GM21381 (cell line): ENCODE measurements around the gene STK32B.
"Not testable (repeated sequence)": the region's sequence is repeated elsewhere in the genome, so short reads cannot be mapped to it uniquely, and the experiment has no call there.

ENCODE experiments used
- ATAC-seq: cut with Tn5 transposase; IDR thresholded peaks from one replicate; pipeline ENCODE4 v1.9.1; 2021; ENCODE audit warnings: mild to moderate bottlenecking, moderate library complexity; ENCODE audit not compliant: unreplicated experiment

STK32B gene

GRCh38 chr4:5200513-5200912 lies 149.2 kb downstream of the STK32B start:
- ATAC-seq = no peak

- no peak for ATAC-seq
These were observed 152.2 kb downstream of the STK32B start for GRCh38 chr4:5203309-5203992.

GRCh38 chr4:5203993-5204310 lies 152.7 kb downstream of the STK32B start:
- no peak for ATAC-seq

GRCh38 chr4:5204781-5205180 lies 153.5 kb downstream of the STK32B start:
- ATAC-seq = no peak

- ATAC-seq = no peak
These were observed 154.9 kb downstream of the STK32B start for GRCh38 chr4:5206016-5206790.

- ATAC-seq = no peak
These were observed 158.6 kb downstream of the STK32B start for GRCh38 chr4:5209862-5210261.

GRCh38 chr4:5211282-5211839 lies 160.1 kb downstream of the STK32B start:
- no peak for ATAC-seq

GRCh38 chr4:5212255-5213013 lies 161.2 kb downstream of the STK32B start:
- ATAC-seq = no peak

GRCh38 chr4:5213087-5213595 lies 161.9 kb downstream of the STK32B start:
- no peak for ATAC-seq

- ATAC-seq = no peak
These were observed 164.0 kb downstream of the STK32B start for GRCh38 chr4:5215321-5215720.

GRCh38 chr4:5217421-5217820 lies 166.1 kb downstream of the STK32B start:
- no peak for ATAC-seq

GRCh38 chr4:5218376-5219069 lies 167.2 kb downstream of the STK32B start:
- ATAC-seq = no peak

- no peak for ATAC-seq
These were observed 168.7 kb downstream of the STK32B start for GRCh38 chr4:5220028-5220427.

GRCh38 chr4:5222047-5222446 lies 170.8 kb downstream of the STK32B start:
- ATAC-seq = no peak

- ATAC-seq = no peak
These were observed 171.7 kb downstream of the STK32B start for GRCh38 chr4:5222951-5223350.

- no peak for ATAC-seq
These were observed 173.1 kb downstream of the STK32B start for GRCh38 chr4:5224340-5224739.

- no peak for ATAC-seq
These were observed 181.3 kb downstream of the STK32B start for GRCh38 chr4:5232549-5232948.

GRCh38 chr4:5237086-5237660 lies 185.9 kb downstream of the STK32B start:
- no peak for ATAC-seq

GRCh38 chr4:5238173-5238572 lies 186.9 kb downstream of the STK32B start:
- no peak for ATAC-seq

- not testable (repeated sequence) for ATAC-seq
These were observed 195.8 kb downstream of the STK32B start for GRCh38 chr4:5247061-5247460.
